ENCODE measurements around the gene FILIP1.

DNA sequence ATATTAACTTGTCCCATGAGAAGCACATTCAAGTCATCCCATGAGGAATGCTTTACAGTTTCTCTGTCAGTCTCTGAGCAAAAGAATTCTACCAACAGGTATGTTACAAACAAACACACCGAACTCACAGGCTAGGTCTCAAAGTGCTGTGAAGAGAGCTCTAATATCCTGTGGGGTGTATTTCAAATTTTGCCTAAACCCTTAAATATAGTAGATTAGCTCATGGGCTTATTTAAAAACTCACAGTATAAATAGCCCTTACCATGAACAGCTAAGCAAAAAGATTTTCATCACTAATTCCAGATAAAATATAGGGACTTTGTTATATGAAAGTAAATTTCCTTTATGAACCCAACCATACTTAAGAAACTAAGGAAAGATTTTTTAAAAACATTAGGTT lies 77.8 kb downstream of the FILIP1 start:
- no peak for TF ChIP-seq ZNF274 (IDR thresholded peaks at IDR 0.05; ENCODE audit: low read depth, low read length)
- no peak for TF ChIP-seq YY1 (IDR thresholded peaks at IDR 0.05; ENCODE audit: insufficient read depth, insufficient read length)
